HepG2 (cell line): ENCODE measurements around the gene PNKD. TPM values are rescaled to one million over a fixed set of nuclear protein-coding genes. Genes with fewer than 3 reads are reported as not detected.
A peak's percentile ranks its signal among the peaks of the same experiment; 100 is the strongest.

Experiments
- AHDC1 ChIP-seq: sonication (generic); formaldehyde crosslinking; IDR thresholded peaks from 2 replicates; pipeline ENCODE4 v1.5.1; 2020; ENCODE audit warnings: mild to moderate bottlenecking, missing genetic modification reagents, borderline replicate concordance
- ERF ChIP-seq: IDR thresholded peaks from 2 replicates; pipeline ENCODE4 v1.6.1; 2018; ENCODE audit warnings: missing biosample characterization, missing genetic modification reagents
- ONECUT2 ChIP-seq: sonication (generic); formaldehyde crosslinking; IDR thresholded peaks from 2 replicates; pipeline ENCODE4 v1.4.0; 2020; ENCODE audit warnings: missing genetic modification reagents
- PITX1 ChIP-seq: sonication (generic); formaldehyde crosslinking; IDR thresholded peaks from 2 replicates; pipeline ENCODE4 v1.5.1; 2020; ENCODE audit warnings: mild to moderate bottlenecking, missing genetic modification reagents
- PPARG ChIP-seq: conservative IDR thresholded peaks from 2 replicates; pipeline ENCODE4 v1.6.1; 2016; ENCODE audit warnings: missing biosample characterization, missing genetic modification reagents
- RERE ChIP-seq: IDR thresholded peaks from 2 replicates; pipeline ENCODE4 v1.6.1; 2016; ENCODE audit warnings: low read depth, missing genetic modification reagents, missing compliant biosample characterization
- ZHX2 ChIP-seq, 2 experiments: sonication (generic) in 1 of 2; formaldehyde crosslinking in 1 of 2; IDR thresholded peaks; 2 replicates each; pipeline versions ENCODE4 v1.6.1 to v1.9.0; 2014 to 2022; ENCODE audit warnings: antibody characterized with exemption in 1 of 2, borderline replicate concordance in 1 of 2, inconsistent platforms in 1 of 2, low read depth in 1 of 2, missing genetic modification reagents in 1 of 2
- ZNF282 ChIP-seq: fragments of 450-650 bp; IDR thresholded peaks from 2 replicates; pipeline ENCODE4 v1.6.1; 2018; ENCODE audit not compliant: partially characterized antibody
- ZNF468 ChIP-seq: sonication (generic); formaldehyde crosslinking; IDR thresholded peaks from 2 replicates; pipeline ENCODE4 v1.8.0; 2022; ENCODE audit warnings: mild to moderate bottlenecking, moderate library complexity, missing genetic modification reagents
- ZNF605 ChIP-seq: sonication (generic); formaldehyde crosslinking; IDR thresholded peaks from 2 replicates; pipeline ENCODE4 v1.8.0; 2022; ENCODE audit warnings: mild to moderate bottlenecking, missing genetic modification reagents
- ZNF629 ChIP-seq: sonication (generic); formaldehyde crosslinking; conservative IDR thresholded peaks from 2 replicates; pipeline ENCODE4 v1.5.0; 2020; ENCODE audit warnings: missing genetic modification reagents
- ZSCAN20 ChIP-seq: sonication (generic); formaldehyde crosslinking; IDR thresholded peaks from 2 replicates; pipeline ENCODE4 v1.4.0; 2020; ENCODE audit warnings: missing genetic modification reagents, mild to moderate bottlenecking, borderline replicate concordance
- polyA plus RNA-seq, 8 experiments: library from polyadenylated mRNA; depleted of rRNA in 3 of 8; stranded (reverse) in 7 of 8; unstranded in 1 of 8; fragments of >200 nt; fragmentation: Illumina TruSeq in 4 of 8; extraction: Trizol in 4 of 8; gene quantifications; 2 replicates each; pipeline versions ENCODE4 v1.2.1 to v1.2.3, GENCODE V29; 2011 to 2016; ENCODE audit warnings: low read depth in 4 of 8, missing spikeins in 1 of 8, mixed read lengths in 1 of 8; ENCODE audit not compliant: insufficient read depth in 1 of 8
- total RNA-seq, 5 experiments: library from RNA; depleted of rRNA; stranded (reverse); fragments of >200 nt; fragmentation: Illumina TruSeq; extraction: Trizol; gene quantifications; 2 replicates each; pipeline ENCODE4 v1.2.3, GENCODE V29; 2016; ENCODE audit warnings: low read depth in 1 of 5

Gene PNKD
- total and polyA plus RNA-seq, 2 of the 13 experiments (the other 11 are each of a cell fraction or from before 2014, with no cell fraction given): 55.9 to 80.4 TPM

- no peak for TF ChIP-seq AHDC1 (CRISPR knock-in tag)
- TF ChIP-seq ZNF605 (CRISPR knock-in tag): no peak
- TF ChIP-seq ZHX2 (IDR thresholded peaks at IDR 0.05; ENCODE audit: low read depth): no peak
- no peak for TF ChIP-seq ZHX2 (CRISPR knock-in tag; IDR thresholded peaks at IDR 0.05; ENCODE audit: borderline replicate concordance)
- peak; percentile 62; the same call in 1 of the 2 replicates for TF ChIP-seq ZNF629
- TF ChIP-seq RERE: no peak
- TF ChIP-seq ONECUT2: no peak
- TF ChIP-seq ERF (CRISPR knock-in tag): no peak
- no peak for TF ChIP-seq ZNF282
- no peak for TF ChIP-seq ZNF468
- no peak for TF ChIP-seq ZSCAN20 (CRISPR knock-in tag)
- no peak for TF ChIP-seq PPARG (CRISPR knock-in tag)
- no peak for TF ChIP-seq PITX1 (CRISPR knock-in tag)
Observed at GRCh38 chr2:218271865-218272530, 1.7 kb downstream of the PNKD start (continued).
